Left kidney (tissue), 2 donors: ENCODE measurements around the gene MEX3C. TPM values are rescaled to one million over a fixed set of nuclear protein-coding genes. Genes with fewer than 3 reads are reported as not detected.

Source experiments
- DNase-seq: peaks from one replicate; pipeline ENCODE4 v3.0.0-alpha.2; 2013
- polyA plus RNA-seq: library from polyadenylated mRNA; unstranded; fragments of 120-200 nt; gene quantifications from one replicate; pipeline ENCODE4 v1.2.1, GENCODE V29; 2013; ENCODE audit not compliant: insufficient read length

Gene MEX3C
- polyA plus RNA-seq, 1 donor, result 79.2 TPM

- no peak for DNase-seq
Observed at GRCh38 chr18:51160646-51161045, 36.8 kb downstream of the MEX3C start.

- no peak for DNase-seq
Observed at GRCh38 chr18:51157215-51157614, 40.3 kb downstream of the MEX3C start.

- DNase-seq, result no peak
Observed at GRCh38 chr18:51154431-51155063, 42.9 kb downstream of the MEX3C start.

GRCh38 chr18:51153659-51154371 lies 43.7 kb downstream of the MEX3C start:
- DNase-seq, result no peak

GRCh38 chr18:51151568-51152511 lies 45.6 kb downstream of the MEX3C start:
- DNase-seq, result no peak

GRCh38 chr18:51151185-51151567 lies 46.3 kb downstream of the MEX3C start:
- no peak for DNase-seq

GRCh38 chr18:51150113-51150700 lies 47.3 kb downstream of the MEX3C start:
- DNase-seq, result no peak

GRCh38 chr18:51149670-51150069 lies 47.8 kb downstream of the MEX3C start:
- DNase-seq, result no peak

- no peak for DNase-seq
Observed at GRCh38 chr18:51146909-51147308, 50.6 kb downstream of the MEX3C start.

- no peak for DNase-seq
Observed at GRCh38 chr18:51138936-51139335, 58.5 kb downstream of the MEX3C start.

GRCh38 chr18:51137891-51138290 lies 59.6 kb downstream of the MEX3C start:
- DNase-seq, result no peak

GRCh38 chr18:51137026-51137729 lies 60.3 kb downstream of the MEX3C start:
- DNase-seq, result no peak

- no peak for DNase-seq
Observed at GRCh38 chr18:51135795-51136194, 61.7 kb downstream of the MEX3C start.

- no peak for DNase-seq
Observed at GRCh38 chr18:51135364-51135763, 62.1 kb downstream of the MEX3C start.

GRCh38 chr18:51134721-51135120 lies 62.8 kb downstream of the MEX3C start:
- no peak for DNase-seq

- DNase-seq, result no peak
Observed at GRCh38 chr18:51133580-51134160, 63.8 kb downstream of the MEX3C start.

GRCh38 chr18:51132256-51132935 lies 65.1 kb downstream of the MEX3C start:
- no peak for DNase-seq

GRCh38 chr18:51128533-51128932 lies 68.9 kb downstream of the MEX3C start:
- DNase-seq, result no peak

- DNase-seq, result no peak
Observed at GRCh38 chr18:51127664-51128063, 69.8 kb downstream of the MEX3C start.

GRCh38 chr18:51125976-51126375 lies 71.5 kb downstream of the MEX3C start:
- DNase-seq, result no peak
